HG03025 (cell line): ENCODE data around the gene NCOA6.
"Not testable (repeated sequence)": the region's sequence is repeated elsewhere in the genome, so short reads cannot be mapped to it uniquely, and the experiment has no call there.

ENCODE experiments used
- ATAC-seq: cut with Tn5 transposase; IDR thresholded peaks from one replicate; pipeline ENCODE4 v1.9.1; 2021; ENCODE audit warnings: mild to moderate bottlenecking, moderate library complexity; ENCODE audit not compliant: unreplicated experiment, low FRiP score

The NCOA6 gene

GRCh38 chr20:34729416-34729815 is 96.0 kb downstream of the NCOA6 start:
- ATAC-seq = no peak

GRCh38 chr20:34724172-34724571 is 101.3 kb downstream of the NCOA6 start:
- ATAC-seq = no peak

- not testable (repeated sequence) for ATAC-seq
These were observed 102.9 kb downstream of the NCOA6 start for GRCh38 chr20:34722560-34722959.

- ATAC-seq = no peak
These were observed 105.2 kb downstream of the NCOA6 start for GRCh38 chr20:34720266-34720665.

- ATAC-seq = peak; percentile 70
These were observed 106.0 kb downstream of the NCOA6 start for GRCh38 chr20:34719242-34720017.

GRCh38 chr20:34717230-34718095 is 108.0 kb downstream of the NCOA6 start:
- no peak for ATAC-seq

GRCh38 chr20:34716921-34717229 is 108.6 kb downstream of the NCOA6 start:
- ATAC-seq = no peak

GRCh38 chr20:34715384-34715783 is 110.1 kb downstream of the NCOA6 start:
- ATAC-seq = no peak

- ATAC-seq = not testable (repeated sequence)
These were observed 111.4 kb downstream of the NCOA6 start for GRCh38 chr20:34713944-34714515.

- ATAC-seq = no peak
These were observed 112.1 kb downstream of the NCOA6 start for GRCh38 chr20:34713194-34713943.

GRCh38 chr20:34712525-34713192 is 112.8 kb downstream of the NCOA6 start:
- no peak for ATAC-seq

- ATAC-seq = no peak
These were observed 113.5 kb downstream of the NCOA6 start for GRCh38 chr20:34711813-34712430.

- no peak for ATAC-seq
These were observed 114.4 kb downstream of the NCOA6 start for GRCh38 chr20:34710861-34711574.

- no peak for ATAC-seq
These were observed 114.9 kb downstream of the NCOA6 start for GRCh38 chr20:34710568-34710839.

GRCh38 chr20:34709831-34710567 is 115.5 kb downstream of the NCOA6 start:
- peak; percentile 33 for ATAC-seq

- ATAC-seq = peak; percentile 50
These were observed 116.2 kb downstream of the NCOA6 start for GRCh38 chr20:34709044-34709830.

- no peak for ATAC-seq
These were observed 116.8 kb downstream of the NCOA6 start for GRCh38 chr20:34708621-34709043.
